H9 (cell line): ENCODE measurements around the gene PRKAG1. TPM values are rescaled to one million over a fixed set of nuclear protein-coding genes. Genes with fewer than 3 reads are reported as not detected.
A peak's percentile ranks its signal among the peaks of the same experiment; 100 is the strongest.

Experiments
- DNase-seq: peaks from one replicate; pipeline ENCODE4 v3.0.0-alpha.2; 2017
- H2AFZ ChIP-seq: one replicate; pipeline ENCODE4 v1.6.1; 2013; ENCODE audit warnings: mild to moderate bottlenecking, low read length, control low read depth, moderate library complexity
- H2AK5ac ChIP-seq: 2 replicates; pipeline ENCODE4 v1.6.1; 2013; ENCODE audit warnings: low read length, control low read depth, mixed read lengths; ENCODE audit not compliant: insufficient read length
- H2BK120ac ChIP-seq: one replicate; pipeline ENCODE4 v1.6.1; 2013; ENCODE audit warnings: low read depth, mild to moderate bottlenecking, low read length, control low read depth, inconsistent platforms; ENCODE audit not compliant: poor library complexity, severe bottlenecking
- H2BK12ac ChIP-seq: 2 replicates; pipeline ENCODE4 v1.6.1; 2013; ENCODE audit warnings: low read length, control low read depth, mixed read lengths, low read depth; ENCODE audit not compliant: insufficient read length
- H2BK15ac ChIP-seq: 2 replicates; pipeline ENCODE4 v1.6.1; 2013; ENCODE audit warnings: low read depth, low read length, control low read depth
- H2BK20ac ChIP-seq: one replicate; pipeline ENCODE4 v1.6.1; 2013; ENCODE audit warnings: low read depth, mild to moderate bottlenecking, low read length, control low read depth, inconsistent platforms; ENCODE audit not compliant: poor library complexity, severe bottlenecking
- H2BK5ac ChIP-seq: 2 replicates; pipeline ENCODE4 v1.6.1; 2013; ENCODE audit warnings: low read length, control low read depth, mixed read lengths; ENCODE audit not compliant: insufficient read length
- H3K14ac ChIP-seq: 2 replicates; pipeline ENCODE4 v1.6.1; 2013; ENCODE audit warnings: low read length, control low read depth; ENCODE audit not compliant: insufficient read depth
- H3K18ac ChIP-seq: 2 replicates; pipeline ENCODE4 v1.6.1; 2013; ENCODE audit warnings: low read depth, mild to moderate bottlenecking, mixed read lengths, low read length, control low read depth; ENCODE audit not compliant: insufficient read length
- H3K23ac ChIP-seq: 2 replicates; pipeline ENCODE4 v1.6.1; 2013; ENCODE audit warnings: low read length, control low read depth, mixed read lengths, low read depth; ENCODE audit not compliant: insufficient read length
- H3K23me2 ChIP-seq: 2 replicates; pipeline ENCODE4 v1.6.1; 2013; ENCODE audit warnings: low read depth, mild to moderate bottlenecking, mixed read lengths, low read length, control low read depth; ENCODE audit not compliant: insufficient read length, poor library complexity, severe bottlenecking
- H3K27ac ChIP-seq: 2 replicates; pipeline ENCODE4 v1.5.1; 2013; ENCODE audit warnings: low read length, control low read depth, mixed read lengths, low read depth; ENCODE audit not compliant: insufficient read length
- H3K27me3 ChIP-seq: 2 replicates; pipeline ENCODE4 v1.6.1; 2013; ENCODE audit warnings: low read length, control low read depth, inconsistent platforms; ENCODE audit not compliant: insufficient read depth
- H3K4ac ChIP-seq: 2 replicates; pipeline ENCODE4 v1.6.1; 2013; ENCODE audit warnings: low read depth, mild to moderate bottlenecking, control low read depth, inconsistent platforms, low read length, moderate library complexity
- H3K4me1 ChIP-seq: 2 replicates; pipeline ENCODE4 v1.6.1; 2013; ENCODE audit warnings: low read length, control low read depth, inconsistent platforms; ENCODE audit not compliant: insufficient read depth
- H3K4me2 ChIP-seq: 2 replicates; pipeline ENCODE4 v1.6.1; 2013; ENCODE audit warnings: low read length, control low read depth, mixed read lengths; ENCODE audit not compliant: insufficient read length, insufficient read depth
- H3K56ac ChIP-seq: 2 replicates; pipeline ENCODE4 v1.6.1; 2013; ENCODE audit warnings: low read depth, mild to moderate bottlenecking, mixed read lengths, low read length, control low read depth; ENCODE audit not compliant: insufficient read length
- H3K79me1 ChIP-seq: 2 replicates; pipeline ENCODE4 v1.6.1; 2013; ENCODE audit warnings: low read depth, mild to moderate bottlenecking, moderate library complexity, low read length, control low read depth, inconsistent platforms; ENCODE audit not compliant: insufficient read depth, poor library complexity, severe bottlenecking
- H3K79me2 ChIP-seq: 2 replicates; pipeline ENCODE4 v1.6.1; 2013; ENCODE audit warnings: low read length, control low read depth, inconsistent platforms; ENCODE audit not compliant: insufficient read depth
- H3K9ac ChIP-seq: 2 replicates; pipeline ENCODE4 v1.6.1; 2013; ENCODE audit warnings: low read length, control low read depth, mixed read lengths; ENCODE audit not compliant: insufficient read length; ENCODE audit errors: extremely low read depth
- H3K9me3 ChIP-seq: one replicate; pipeline ENCODE4 v1.6.1; 2013; ENCODE audit warnings: low read depth, low read length, inconsistent platforms; ENCODE audit not compliant: control insufficient read depth
- H3T11ph ChIP-seq: one replicate; pipeline ENCODE4 v1.6.1; 2013; ENCODE audit warnings: mild to moderate bottlenecking, low read length, control low read depth, inconsistent platforms
- H4K20me1 ChIP-seq: one replicate; pipeline ENCODE4 v1.6.1; 2013; ENCODE audit not compliant: control insufficient read depth, insufficient read length, insufficient read depth
- H4K5ac ChIP-seq: 2 replicates; pipeline ENCODE4 v1.6.1; 2013; ENCODE audit warnings: low read depth, mild to moderate bottlenecking, mixed read lengths, low read length, control low read depth; ENCODE audit not compliant: insufficient read length
- H4K8ac ChIP-seq: replicated peaks from 2 replicates; pipeline ENCODE4 v1.6.1; 2013; ENCODE audit warnings: low read length, control low read depth, mixed read lengths, low read depth; ENCODE audit not compliant: insufficient read length
- H4K91ac ChIP-seq: 2 replicates; pipeline ENCODE4 v1.6.1; 2013; ENCODE audit warnings: low read depth, mild to moderate bottlenecking, moderate library complexity, mixed read lengths, low read length, control low read depth; ENCODE audit not compliant: insufficient read length
- H3K27ac Mint-ChIP-seq, 3 experiments: 2 replicates in 2 of 3; 3 replicates in 1 of 3; pipeline ENCODE4 v1.8.0; 2020 to 2021; ENCODE audit warnings: mixed read lengths in 3 of 3, mild to moderate bottlenecking in 1 of 3, moderate library complexity in 1 of 3
- H3K27me3 Mint-ChIP-seq: 2 replicates; pipeline ENCODE4 v1.8.0; 2021; ENCODE audit warnings: low read depth, mild to moderate bottlenecking, moderate library complexity, mixed read lengths
- H3K36me3 Mint-ChIP-seq, 3 experiments: 2 replicates in 2 of 3; 3 replicates in 1 of 3; pipeline ENCODE4 v1.8.0; 2020 to 2021; ENCODE audit warnings: low read depth in 3 of 3, mixed read lengths in 3 of 3; ENCODE audit not compliant: insufficient read depth in 1 of 3
- H3K4me1 Mint-ChIP-seq, 2 experiments: 2 replicates each; pipeline ENCODE4 v1.8.0; 2020; ENCODE audit warnings: mixed read lengths in 2 of 2
- H3K4me3 Mint-ChIP-seq, 2 experiments: 2 replicates in 1 of 2; 3 replicates in 1 of 2; pipeline ENCODE4 v1.8.0; 2020 to 2021; ENCODE audit warnings: mild to moderate bottlenecking in 2 of 2, mixed read lengths in 2 of 2, moderate library complexity in 1 of 2
- H3K9me3 Mint-ChIP-seq, 2 experiments: 2 replicates in 1 of 2; 3 replicates in 1 of 2; pipeline ENCODE4 v1.8.0; 2020; ENCODE audit warnings: mild to moderate bottlenecking in 2 of 2, mixed read lengths in 2 of 2, moderate library complexity in 1 of 2
- WGBS: extraction: QIAGEN DNeasy Blood & Tissue Kit; methylation state at CpG from one replicate; pipeline ENCODE4 v1.1.7; 2013; ENCODE audit warnings: missing lambda C conversion rate, low lambda C conversion rate, mixed read lengths; ENCODE audit not compliant: insufficient read length; ENCODE audit errors: extremely low coverage; 5-methylcytosine and 5-hydroxymethylcytosine counted together
- total RNA-seq: library from RNA; stranded (reverse); gene quantifications from 2 replicates; pipeline ENCODE4 v1.2.1, GENCODE V29; 2021
- TF ChIP-seq, protein P1 (sequence below): fragments of 200-600 bp; sonication (generic); conservative IDR thresholded peaks from 3 replicates; pipeline ENCODE4 v1.8.0; 2021; ENCODE audit warnings: antibody characterized with exemption, mild to moderate bottlenecking

The PRKAG1 gene
- total RNA-seq, 1 experiment from 2014 or later: 34.8 TPM

DNA sequence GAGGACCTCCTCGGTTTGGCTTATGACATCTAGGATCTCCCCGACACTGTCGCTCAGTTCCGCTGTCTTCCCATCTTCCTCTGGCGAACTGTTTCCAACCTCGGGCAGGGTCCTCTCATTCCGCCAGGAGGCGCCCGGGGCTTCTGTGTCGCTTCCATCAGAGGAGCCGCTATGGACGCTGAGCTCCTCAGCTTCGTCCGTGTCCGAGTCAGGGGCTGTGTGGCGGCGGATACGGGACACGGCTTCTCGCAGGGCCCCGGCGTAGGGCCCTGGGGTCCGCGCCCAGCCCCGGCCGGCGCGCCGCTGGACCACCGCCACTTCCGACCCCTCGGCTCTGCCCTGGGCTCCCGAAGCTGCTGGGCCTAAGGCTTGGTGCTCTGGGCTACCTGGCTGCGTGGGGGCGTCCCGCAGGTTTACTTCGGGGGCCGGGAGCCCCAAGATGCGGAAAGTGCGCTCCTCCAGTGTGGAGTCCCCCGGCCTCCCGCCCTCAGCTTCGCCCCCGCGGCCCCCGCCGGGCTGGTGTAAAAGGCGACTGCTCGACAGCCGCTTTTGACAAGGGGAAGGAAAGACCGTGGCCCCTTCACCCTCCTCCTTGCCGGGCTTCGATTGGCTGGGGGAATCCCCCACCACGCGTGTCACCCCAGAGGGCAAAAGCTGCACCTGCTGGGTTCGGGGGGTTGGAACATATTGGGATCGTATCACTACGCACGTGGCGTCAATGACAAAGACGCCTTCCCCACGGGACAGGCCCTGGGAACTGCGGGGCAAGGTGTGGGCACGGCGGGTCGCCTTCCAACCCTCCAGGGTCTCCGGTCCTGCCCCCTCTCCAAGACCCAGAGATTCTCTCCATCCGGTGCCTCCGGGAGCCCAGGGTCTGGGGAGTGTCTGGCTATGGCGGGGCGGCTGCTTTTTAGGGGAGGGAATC is 21.5 kb downstream of the PRKAG1 start:
- H3K4me3 Mint-ChIP-seq: peak overlapping the region; percentile 51 to 77
- H3K27me3 ChIP-seq: peaks cover 46% of the 10 kb centered on the region; the same call in 1 of the 2 replicates

More for the DNA sequence above, 21.5 kb downstream of the PRKAG1 start:
- Histone ChIP-seq H3K27ac (no peak overlapping the region), H2BK20ac (no peak overlapping the region), H4K5ac (no peak overlapping the region), H4K20me1 (no peaks in the 10 kb centered on the region), H3K9ac (no peak overlapping the region), H2BK15ac (no peak overlapping the region), H4K8ac (no peak overlapping the region), H3K79me1 (no peaks in the 10 kb centered on the region), H3K4ac (no peak overlapping the region), H3K56ac (no peak overlapping the region), H2BK5ac (no peak overlapping the region), H3K23ac (no peak overlapping the region), H3K4me1 (no peaks in the 10 kb centered on the region), H3K23me2 (peaks cover 27% of the 10 kb centered on the region), H2AK5ac (no peak overlapping the region), H2BK120ac (no peak overlapping the region), H3T11ph (no peak overlapping the region), H3K4me2 (peak overlapping the region; percentile 53), H2AFZ (no peak overlapping the region), H2BK12ac (no peak overlapping the region), H3K18ac (no peak overlapping the region), H3K14ac (no peak overlapping the region), H4K91ac (no peak overlapping the region), H3K9me3 (no peaks in the 10 kb centered on the region), H3K79me2 (no peaks in the 10 kb centered on the region)
- H3K4me1 Mint-ChIP-seq: peaks cover 13 to 36% of the 10 kb centered on the region in 2 experiments
- 0 out of 5 replicates have a peak, but pooled peaks cover 0 to 4% of the 10 kb centered on the region in 2 experiments for H3K9me3 Mint-ChIP-seq
- TF ChIP-seq, protein P1, sequence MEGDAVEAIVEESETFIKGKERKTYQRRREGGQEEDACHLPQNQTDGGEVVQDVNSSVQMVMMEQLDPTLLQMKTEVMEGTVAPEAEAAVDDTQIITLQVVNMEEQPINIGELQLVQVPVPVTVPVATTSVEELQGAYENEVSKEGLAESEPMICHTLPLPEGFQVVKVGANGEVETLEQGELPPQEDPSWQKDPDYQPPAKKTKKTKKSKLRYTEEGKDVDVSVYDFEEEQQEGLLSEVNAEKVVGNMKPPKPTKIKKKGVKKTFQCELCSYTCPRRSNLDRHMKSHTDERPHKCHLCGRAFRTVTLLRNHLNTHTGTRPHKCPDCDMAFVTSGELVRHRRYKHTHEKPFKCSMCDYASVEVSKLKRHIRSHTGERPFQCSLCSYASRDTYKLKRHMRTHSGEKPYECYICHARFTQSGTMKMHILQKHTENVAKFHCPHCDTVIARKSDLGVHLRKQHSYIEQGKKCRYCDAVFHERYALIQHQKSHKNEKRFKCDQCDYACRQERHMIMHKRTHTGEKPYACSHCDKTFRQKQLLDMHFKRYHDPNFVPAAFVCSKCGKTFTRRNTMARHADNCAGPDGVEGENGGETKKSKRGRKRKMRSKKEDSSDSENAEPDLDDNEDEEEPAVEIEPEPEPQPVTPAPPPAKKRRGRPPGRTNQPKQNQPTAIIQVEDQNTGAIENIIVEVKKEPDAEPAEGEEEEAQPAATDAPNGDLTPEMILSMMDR: peak; percentile 83
- peaks cover 2 to 3% (median 2%) of the 10 kb centered on the region in 3 experiments; a peak in 4 of 7 replicates for H3K36me3 Mint-ChIP-seq
- WGBS: no CpG with 5 or more reads among the region's 71 CpGs
- no peak overlapping the region for H3K27ac Mint-ChIP-seq
- H3K27me3 Mint-ChIP-seq: peaks cover 86% of the 10 kb centered on the region
- DNase-seq: peak; percentile 89
